Measurements from ENCODE around the gene GDPD4.

Gene GDPD4

DNA sequence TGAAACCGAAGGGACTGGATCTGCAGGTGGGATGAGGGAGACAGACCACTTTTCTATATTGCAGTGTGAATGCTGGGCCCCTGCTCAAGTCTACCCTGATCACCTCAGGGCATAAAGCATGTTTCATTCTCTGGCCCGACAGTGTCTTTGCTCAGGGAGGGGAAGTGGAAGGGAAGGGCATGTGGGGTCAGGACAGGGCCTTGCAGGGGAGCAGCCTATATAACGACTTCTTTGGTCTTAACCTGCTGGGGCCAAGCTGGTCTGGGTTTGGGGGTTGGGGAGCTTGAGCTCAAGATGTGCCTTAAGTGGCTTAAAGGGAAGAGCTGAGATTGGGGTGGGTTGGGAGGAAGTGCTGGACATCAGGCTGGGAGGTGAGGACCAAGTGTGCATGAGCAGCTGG, 86.4 kb downstream of the GDPD4 start:
- no peak overlapping the region for H3K27ac ChIP-seq
- TF ChIP-seq, protein P1, sequence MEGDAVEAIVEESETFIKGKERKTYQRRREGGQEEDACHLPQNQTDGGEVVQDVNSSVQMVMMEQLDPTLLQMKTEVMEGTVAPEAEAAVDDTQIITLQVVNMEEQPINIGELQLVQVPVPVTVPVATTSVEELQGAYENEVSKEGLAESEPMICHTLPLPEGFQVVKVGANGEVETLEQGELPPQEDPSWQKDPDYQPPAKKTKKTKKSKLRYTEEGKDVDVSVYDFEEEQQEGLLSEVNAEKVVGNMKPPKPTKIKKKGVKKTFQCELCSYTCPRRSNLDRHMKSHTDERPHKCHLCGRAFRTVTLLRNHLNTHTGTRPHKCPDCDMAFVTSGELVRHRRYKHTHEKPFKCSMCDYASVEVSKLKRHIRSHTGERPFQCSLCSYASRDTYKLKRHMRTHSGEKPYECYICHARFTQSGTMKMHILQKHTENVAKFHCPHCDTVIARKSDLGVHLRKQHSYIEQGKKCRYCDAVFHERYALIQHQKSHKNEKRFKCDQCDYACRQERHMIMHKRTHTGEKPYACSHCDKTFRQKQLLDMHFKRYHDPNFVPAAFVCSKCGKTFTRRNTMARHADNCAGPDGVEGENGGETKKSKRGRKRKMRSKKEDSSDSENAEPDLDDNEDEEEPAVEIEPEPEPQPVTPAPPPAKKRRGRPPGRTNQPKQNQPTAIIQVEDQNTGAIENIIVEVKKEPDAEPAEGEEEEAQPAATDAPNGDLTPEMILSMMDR (conservative IDR thresholded peaks at IDR 0.05): no peak
- TF ChIP-seq ZFX (IDR thresholded peaks at IDR 0.05): no peak

DNA sequence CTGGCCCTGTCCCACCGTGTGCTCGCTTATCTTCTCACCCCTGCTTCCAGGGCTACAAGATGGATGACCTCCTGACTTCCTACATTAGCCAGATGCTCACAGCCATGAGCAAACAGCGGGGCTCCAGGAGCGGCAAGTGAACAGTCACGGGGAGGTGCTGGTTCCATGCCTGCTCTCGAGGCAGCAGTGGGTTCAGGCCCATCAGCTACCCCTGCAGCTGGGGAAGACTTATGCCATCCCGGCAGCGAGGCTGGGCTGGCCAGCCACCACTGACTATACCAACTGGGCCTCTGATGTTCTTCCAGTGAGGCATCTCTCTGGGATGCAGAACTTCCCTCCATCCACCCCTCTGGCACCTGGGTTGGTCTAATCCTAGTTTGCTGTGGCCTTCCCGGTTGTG, 86.9 kb downstream of the GDPD4 start:
- H3K27ac ChIP-seq: no peak overlapping the region
- no peak for TF ChIP-seq ZFX (IDR thresholded peaks at IDR 0.05)
- TF ChIP-seq, protein P1 (conservative IDR thresholded peaks at IDR 0.05): no peak

DNA sequence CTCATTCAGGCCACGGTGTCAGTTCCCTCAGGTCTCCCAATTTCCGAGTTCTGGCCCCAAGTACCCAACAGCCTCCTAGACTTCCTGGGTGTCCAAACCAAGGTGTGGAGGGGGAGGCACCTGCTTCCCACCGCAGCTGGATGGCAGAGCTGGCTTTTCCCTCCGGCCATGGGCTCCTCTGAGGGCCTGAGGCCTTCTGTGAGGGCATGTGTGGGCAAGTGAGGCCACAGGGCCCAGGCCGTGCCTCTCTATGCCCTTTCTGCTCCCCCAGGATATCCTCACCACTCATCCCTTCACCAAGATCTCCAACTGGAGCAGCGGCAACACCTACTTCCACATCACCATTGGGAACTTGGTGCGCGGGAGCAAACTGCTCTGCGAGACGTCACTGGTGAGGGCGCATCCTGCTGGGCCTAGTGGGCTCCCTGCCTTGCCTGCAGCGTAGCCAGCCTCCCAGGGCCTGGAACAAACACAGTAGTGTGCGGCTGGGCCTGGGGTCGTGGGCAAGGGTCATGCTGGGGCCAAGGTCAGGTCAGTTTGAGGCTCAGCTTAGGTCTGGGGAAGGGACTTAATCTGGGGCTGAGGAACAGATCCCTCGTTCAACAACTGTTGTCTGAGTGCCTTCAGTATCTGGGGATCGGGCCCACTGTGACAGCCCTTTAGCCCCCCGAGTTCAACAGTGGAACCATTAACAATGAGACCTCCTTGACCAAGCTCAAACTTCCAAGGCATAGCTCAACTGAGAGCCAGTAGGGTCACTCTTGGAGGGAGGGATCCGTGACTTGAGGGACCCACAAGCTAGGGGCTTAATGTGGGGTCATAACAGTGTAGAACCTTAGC, 87.7 kb downstream of the GDPD4 start:
- H3K27ac ChIP-seq: no peak overlapping the region
- TF ChIP-seq, protein P1 (conservative IDR thresholded peaks at IDR 0.05): no peak
- no peak for TF ChIP-seq ZFX (IDR thresholded peaks at IDR 0.05)

DNA sequence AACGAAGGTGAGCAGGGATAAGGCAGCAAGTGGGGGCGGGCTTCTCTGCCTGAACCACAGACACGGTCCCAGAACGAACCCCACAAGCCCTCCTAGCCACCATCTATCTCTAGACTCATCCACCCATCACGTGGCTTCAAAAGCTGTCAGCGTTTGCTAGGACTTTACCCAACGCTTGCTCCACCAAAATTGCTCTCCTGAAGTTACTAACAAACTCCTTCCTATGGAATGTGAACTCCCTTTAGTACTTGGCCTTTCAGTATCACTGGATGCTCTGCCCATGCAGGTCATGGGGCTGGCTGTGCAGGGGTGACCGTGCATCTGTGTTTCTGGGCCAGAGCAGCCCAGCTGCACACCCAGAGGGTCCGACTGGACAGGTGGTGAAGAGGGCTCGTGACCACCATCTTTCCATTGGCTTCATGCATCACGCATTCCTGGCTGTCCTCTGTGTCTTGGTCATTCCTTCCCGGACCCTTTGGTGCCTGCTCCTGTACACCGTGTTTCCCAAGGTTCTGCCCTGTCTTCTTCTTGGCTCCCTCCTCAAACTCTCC, 88.4 kb downstream of the GDPD4 start:
- no peak for TF ChIP-seq ZFX (IDR thresholded peaks at IDR 0.05)
- TF ChIP-seq, protein P1 (conservative IDR thresholded peaks at IDR 0.05): no peak
- H3K27ac ChIP-seq: no peak overlapping the region

DNA sequence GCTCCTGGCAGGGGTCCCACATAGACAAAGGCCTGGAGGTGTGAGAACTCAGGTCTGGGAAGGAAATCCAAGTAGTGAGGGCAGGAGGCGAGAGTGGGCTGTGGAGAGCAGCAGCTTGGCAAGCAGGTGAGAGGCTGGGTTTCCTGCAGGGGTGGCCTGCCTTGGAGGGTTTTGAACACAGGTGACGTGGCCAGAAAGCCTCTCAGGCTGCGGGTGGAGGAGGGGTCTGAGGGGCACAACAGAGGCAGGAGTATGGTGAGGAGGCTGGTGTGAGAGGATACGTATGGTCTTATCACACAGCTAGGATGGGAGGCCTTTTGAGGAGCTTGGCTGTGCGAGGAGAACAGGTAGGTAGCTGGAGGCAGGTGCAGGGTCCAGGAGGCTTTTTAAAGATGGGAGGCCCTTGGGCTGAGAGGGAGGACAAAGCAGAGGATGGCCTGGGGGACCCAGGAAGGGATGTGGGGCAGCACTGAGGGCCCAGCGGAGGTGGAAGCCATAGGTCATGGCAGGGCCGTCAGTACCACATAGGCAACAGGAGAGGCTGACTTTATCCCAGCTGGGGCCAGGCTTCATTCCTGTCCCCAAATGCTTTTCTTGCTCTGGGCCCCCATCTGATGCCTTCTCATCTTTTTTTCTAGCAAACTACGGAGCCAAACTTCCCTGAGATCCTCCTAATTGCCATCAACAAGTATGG, 89.0 kb downstream of the GDPD4 start:
- H3K27ac ChIP-seq: no peak overlapping the region
- TF ChIP-seq ZFX (IDR thresholded peaks at IDR 0.05): no peak
- TF ChIP-seq, protein P1 (conservative IDR thresholded peaks at IDR 0.05): no peak

DNA sequence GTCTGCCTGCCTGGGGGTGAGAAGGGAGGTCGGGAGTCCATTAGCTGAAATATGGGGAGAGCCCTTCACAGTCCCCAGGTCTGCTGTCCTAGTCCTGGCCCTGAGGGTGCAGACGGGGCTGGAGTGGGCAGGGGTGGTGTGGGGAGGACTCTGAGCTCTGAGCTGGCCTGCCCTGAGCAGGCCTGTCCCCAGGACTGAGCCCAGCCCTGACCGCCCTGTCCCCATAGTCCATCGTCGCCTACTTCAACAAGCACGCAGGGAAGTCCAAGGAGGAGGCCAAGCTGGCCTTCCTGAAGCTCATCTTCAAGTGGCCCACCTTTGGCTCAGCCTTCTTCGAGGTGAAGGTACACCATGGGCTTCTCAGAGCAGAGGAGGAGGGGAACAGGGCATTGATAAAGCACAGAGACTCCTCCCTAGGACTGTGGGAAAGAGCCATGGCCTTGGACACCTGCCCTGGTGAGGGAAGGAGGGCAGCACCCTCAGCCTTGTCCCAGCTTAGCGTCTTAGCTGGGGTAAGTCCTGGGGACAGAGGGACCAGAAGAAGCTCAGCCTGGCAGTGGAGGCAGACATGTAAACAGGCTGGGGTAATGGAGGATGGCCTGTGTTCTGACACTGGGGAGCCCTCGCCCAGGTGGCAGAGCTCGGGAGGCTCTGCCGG, 89.8 kb downstream of the GDPD4 start:
- no peak for TF ChIP-seq ZFX (IDR thresholded peaks at IDR 0.05)
- TF ChIP-seq, protein P1 (conservative IDR thresholded peaks at IDR 0.05): no peak
- H3K27ac ChIP-seq: no peak overlapping the region
